HepG2 (cell line): ENCODE data around the gene PRCD. TPM values are rescaled to one million over a fixed set of nuclear protein-coding genes. Genes with fewer than 3 reads are reported as not detected.
A peak's percentile ranks its signal among the peaks of the same experiment; 100 is the strongest.

Experiments
- AHR ChIP-seq: IDR thresholded peaks from 2 replicates; pipeline ENCODE4 v1.6.1; 2018; ENCODE audit warnings: missing genetic modification reagents, missing compliant biosample characterization
- FIP1L1 ChIP-seq: fragments of 200-400 bp; formaldehyde crosslinking; IDR thresholded peaks from 2 replicates; pipeline ENCODE4 v1.6.1; 2018; ENCODE audit warnings: low read depth, mild to moderate bottlenecking, low read length, moderate library complexity, borderline replicate concordance; ENCODE audit not compliant: insufficient read depth
- NONO ChIP-seq, 2 experiments: fragments of 450-650 bp in 1 of 2; sonication (generic) in 1 of 2; formaldehyde crosslinking in 1 of 2; IDR thresholded peaks in 1 of 2; conservative IDR thresholded peaks in 1 of 2; 2 replicates each; pipeline versions ENCODE4 v1.6.1 to v1.8.0; 2017 to 2022; ENCODE audit warnings: mild to moderate bottlenecking in 1 of 2, missing genetic modification reagents in 1 of 2, moderate library complexity in 1 of 2
- PAWR ChIP-seq: sonication (generic); formaldehyde crosslinking; IDR thresholded peaks from 2 replicates; pipeline ENCODE4 v1.4.0; 2020; ENCODE audit warnings: missing genetic modification reagents, mild to moderate bottlenecking, borderline replicate concordance
- ZFAT ChIP-seq: sonication (generic); formaldehyde crosslinking; conservative IDR thresholded peaks from 2 replicates; pipeline ENCODE4 v1.8.1; 2023; ENCODE audit warnings: missing genetic modification reagents, inconsistent platforms
- ZNF326 ChIP-seq: sonication (generic); formaldehyde crosslinking; IDR thresholded peaks from 2 replicates; pipeline ENCODE4 v1.4.0; 2020; ENCODE audit warnings: missing genetic modification reagents, borderline replicate concordance
- ZNF331 ChIP-seq: sonication (generic); formaldehyde crosslinking; IDR thresholded peaks from 2 replicates; pipeline ENCODE4 v1.4.0; 2020; ENCODE audit warnings: missing genetic modification reagents
- ZNF543 ChIP-seq: sonication (generic); formaldehyde crosslinking; IDR thresholded peaks from 2 replicates; pipeline ENCODE4 v1.4.0; 2020; ENCODE audit warnings: mild to moderate bottlenecking, missing genetic modification reagents
- ZNF556 ChIP-seq: sonication (generic); formaldehyde crosslinking; IDR thresholded peaks from 2 replicates; pipeline ENCODE4 v1.4.0; 2020; ENCODE audit warnings: mild to moderate bottlenecking, missing genetic modification reagents, borderline replicate concordance
- ZNF569 ChIP-seq: sonication (generic); formaldehyde crosslinking; IDR thresholded peaks from 2 replicates; pipeline ENCODE4 v1.5.0; 2020; ENCODE audit warnings: mild to moderate bottlenecking, missing genetic modification reagents, moderate library complexity, borderline replicate concordance
- ZNF615 ChIP-seq: sonication (generic); formaldehyde crosslinking; IDR thresholded peaks from 2 replicates; pipeline ENCODE4 v1.5.0; 2020; ENCODE audit warnings: mild to moderate bottlenecking, missing genetic modification reagents, borderline replicate concordance
- polyA plus RNA-seq, 8 experiments: library from polyadenylated mRNA; depleted of rRNA in 3 of 8; stranded (reverse) in 7 of 8; unstranded in 1 of 8; fragments of >200 nt; fragmentation: Illumina TruSeq in 4 of 8; extraction: Trizol in 4 of 8; gene quantifications; 2 replicates each; pipeline versions ENCODE4 v1.2.1 to v1.2.3, GENCODE V29; 2011 to 2016; ENCODE audit warnings: low read depth in 4 of 8, missing spikeins in 1 of 8, mixed read lengths in 1 of 8; ENCODE audit not compliant: insufficient read depth in 1 of 8
- total RNA-seq, 5 experiments: library from RNA; depleted of rRNA; stranded (reverse); fragments of >200 nt; fragmentation: Illumina TruSeq; extraction: Trizol; gene quantifications; 2 replicates each; pipeline ENCODE4 v1.2.3, GENCODE V29; 2016; ENCODE audit warnings: low read depth in 1 of 5
- TF ChIP-seq, protein P1 (sequence below): sonication (generic); formaldehyde crosslinking; IDR thresholded peaks from 2 replicates; pipeline ENCODE4 v1.4.0; 2020; ENCODE audit warnings: mild to moderate bottlenecking, missing genetic modification reagents
- TF ChIP-seq, protein P2 (sequence below): sonication (generic); formaldehyde crosslinking; IDR thresholded peaks from 2 replicates; pipeline ENCODE4 v1.8.0; 2022; ENCODE audit warnings: mild to moderate bottlenecking, missing genetic modification reagents, moderate library complexity
- TF ChIP-seq, protein P3 (sequence below): sonication (generic); formaldehyde crosslinking; IDR thresholded peaks from 2 replicates; pipeline ENCODE4 v1.9.0; 2022; ENCODE audit warnings: low read depth, missing genetic modification reagents
- TF ChIP-seq, protein P4 (sequence below): sonication (generic); formaldehyde crosslinking; IDR thresholded peaks from 2 replicates; pipeline ENCODE4 v1.5.0; 2020; ENCODE audit warnings: missing genetic modification reagents
- TF ChIP-seq, protein P5 (sequence below): sonication (generic); formaldehyde crosslinking; IDR thresholded peaks from 2 replicates; pipeline ENCODE4 v1.8.0; 2022; ENCODE audit warnings: mild to moderate bottlenecking, missing genetic modification reagents, borderline replicate concordance
- TF ChIP-seq, protein P6 (sequence below): sonication (generic); formaldehyde crosslinking; IDR thresholded peaks from 2 replicates; pipeline ENCODE4 v1.8.0; 2022; ENCODE audit warnings: low read depth, missing genetic modification reagents
- TF ChIP-seq, protein P7 (sequence below): sonication (generic); formaldehyde crosslinking; IDR thresholded peaks from 2 replicates; pipeline ENCODE4 v1.4.0; 2020; ENCODE audit warnings: missing genetic modification reagents

The PRCD gene
- total and polyA plus RNA-seq, 2 of the 13 experiments (the other 11 are each of a cell fraction or from before 2014, with no cell fraction given) = 0.51 TPM; not detected in 1

DNA sequence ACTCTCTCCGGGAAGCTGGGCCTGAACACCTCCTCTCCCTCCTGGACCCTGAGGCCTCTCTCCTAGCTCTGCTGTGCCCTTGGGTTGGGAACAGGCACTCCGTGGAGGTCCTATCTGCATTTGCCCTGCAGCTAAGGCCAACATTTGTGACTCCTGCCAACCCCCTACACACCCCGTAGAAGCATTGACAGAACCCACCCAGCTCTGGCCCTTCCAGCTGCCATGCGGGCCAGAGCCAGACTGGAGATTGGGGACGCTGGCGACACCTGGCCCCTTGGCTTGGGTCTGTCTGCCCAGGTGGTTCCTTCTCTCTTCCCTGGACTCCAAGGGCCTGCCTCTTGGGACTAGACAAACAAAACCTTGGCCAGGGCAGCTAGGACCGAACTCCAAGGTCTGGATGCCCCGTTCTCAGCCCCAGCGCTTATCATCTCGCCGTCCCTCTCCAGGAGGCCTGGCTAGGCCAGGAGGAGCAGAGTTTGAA lies 38.0 kb upstream of the PRCD start (continued):
- TF ChIP-seq, protein P1, sequence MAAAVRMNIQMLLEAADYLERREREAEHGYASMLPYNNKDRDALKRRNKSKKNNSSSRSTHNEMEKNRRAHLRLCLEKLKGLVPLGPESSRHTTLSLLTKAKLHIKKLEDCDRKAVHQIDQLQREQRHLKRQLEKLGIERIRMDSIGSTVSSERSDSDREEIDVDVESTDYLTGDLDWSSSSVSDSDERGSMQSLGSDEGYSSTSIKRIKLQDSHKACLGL (CRISPR knock-in tag) = peak; percentile 17; the same call in 1 of the 2 replicates
- TF ChIP-seq ZNF615 = no peak
- TF ChIP-seq FIP1L1 = no peak
- TF ChIP-seq, protein P2, sequence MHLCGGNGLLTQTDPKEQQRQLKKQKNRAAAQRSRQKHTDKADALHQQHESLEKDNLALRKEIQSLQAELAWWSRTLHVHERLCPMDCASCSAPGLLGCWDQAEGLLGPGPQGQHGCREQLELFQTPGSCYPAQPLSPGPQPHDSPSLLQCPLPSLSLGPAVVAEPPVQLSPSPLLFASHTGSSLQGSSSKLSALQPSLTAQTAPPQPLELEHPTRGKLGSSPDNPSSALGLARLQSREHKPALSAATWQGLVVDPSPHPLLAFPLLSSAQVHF = no peak
- TF ChIP-seq, protein P3, sequence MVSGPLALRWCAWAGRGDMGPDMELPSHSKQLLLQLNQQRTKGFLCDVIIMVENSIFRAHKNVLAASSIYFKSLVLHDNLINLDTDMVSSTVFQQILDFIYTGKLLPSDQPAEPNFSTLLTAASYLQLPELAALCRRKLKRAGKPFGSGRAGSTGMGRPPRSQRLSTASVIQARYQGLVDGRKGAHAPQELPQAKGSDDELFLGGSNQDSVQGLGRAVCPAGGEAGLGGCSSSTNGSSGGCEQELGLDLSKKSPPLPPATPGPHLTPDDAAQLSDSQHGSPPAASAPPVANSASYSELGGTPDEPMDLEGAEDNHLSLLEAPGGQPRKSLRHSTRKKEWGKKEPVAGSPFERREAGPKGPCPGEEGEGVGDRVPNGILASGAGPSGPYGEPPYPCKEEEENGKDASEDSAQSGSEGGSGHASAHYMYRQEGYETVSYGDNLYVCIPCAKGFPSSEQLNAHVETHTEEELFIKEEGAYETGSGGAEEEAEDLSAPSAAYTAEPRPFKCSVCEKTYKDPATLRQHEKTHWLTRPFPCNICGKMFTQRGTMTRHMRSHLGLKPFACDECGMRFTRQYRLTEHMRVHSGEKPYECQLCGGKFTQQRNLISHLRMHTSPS (CRISPR knock-in tag) = no peak
- no peak for TF ChIP-seq PAWR (CRISPR knock-in tag)
- TF ChIP-seq ZNF543 (CRISPR knock-in tag) = peak; percentile 70
- TF ChIP-seq ZFAT = no peak
- TF ChIP-seq, protein P4, sequence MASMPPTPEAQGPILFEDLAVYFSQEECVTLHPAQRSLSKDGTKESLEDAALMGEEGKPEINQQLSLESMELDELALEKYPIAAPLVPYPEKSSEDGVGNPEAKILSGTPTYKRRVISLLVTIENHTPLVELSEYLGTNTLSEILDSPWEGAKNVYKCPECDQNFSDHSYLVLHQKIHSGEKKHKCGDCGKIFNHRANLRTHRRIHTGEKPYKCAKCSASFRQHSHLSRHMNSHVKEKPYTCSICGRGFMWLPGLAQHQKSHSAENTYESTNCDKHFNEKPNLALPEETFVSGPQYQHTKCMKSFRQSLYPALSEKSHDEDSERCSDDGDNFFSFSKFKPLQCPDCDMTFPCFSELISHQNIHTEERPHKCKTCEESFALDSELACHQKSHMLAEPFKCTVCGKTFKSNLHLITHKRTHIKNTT (CRISPR knock-in tag) = no peak
- no peak for TF ChIP-seq ZNF326
- TF ChIP-seq ZNF331 = no peak
- TF ChIP-seq, protein P5, sequence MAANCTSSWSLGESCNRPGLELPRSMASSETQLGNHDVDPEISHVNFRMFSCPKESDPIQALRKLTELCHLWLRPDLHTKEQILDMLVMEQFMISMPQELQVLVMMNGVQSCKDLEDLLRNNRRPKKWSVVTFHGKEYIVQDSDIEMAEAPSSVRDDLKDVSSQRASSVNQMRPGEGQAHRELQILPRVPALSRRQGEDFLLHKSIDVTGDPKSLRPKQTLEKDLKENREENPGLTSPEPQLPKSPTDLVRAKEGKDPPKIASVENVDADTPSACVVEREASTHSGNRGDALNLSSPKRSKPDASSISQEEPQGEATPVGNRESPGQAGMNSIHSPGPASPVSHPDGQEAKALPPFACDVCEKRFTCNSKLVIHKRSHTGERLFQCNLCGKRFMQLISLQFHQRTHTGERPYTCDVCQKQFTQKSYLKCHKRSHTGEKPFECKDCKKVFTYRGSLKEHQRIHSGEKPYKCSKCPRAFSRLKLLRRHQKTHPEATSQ = no peak
- no peak for TF ChIP-seq ZNF556
- TF ChIP-seq ZNF569 (CRISPR knock-in tag) = no peak
- TF ChIP-seq, protein P6, sequence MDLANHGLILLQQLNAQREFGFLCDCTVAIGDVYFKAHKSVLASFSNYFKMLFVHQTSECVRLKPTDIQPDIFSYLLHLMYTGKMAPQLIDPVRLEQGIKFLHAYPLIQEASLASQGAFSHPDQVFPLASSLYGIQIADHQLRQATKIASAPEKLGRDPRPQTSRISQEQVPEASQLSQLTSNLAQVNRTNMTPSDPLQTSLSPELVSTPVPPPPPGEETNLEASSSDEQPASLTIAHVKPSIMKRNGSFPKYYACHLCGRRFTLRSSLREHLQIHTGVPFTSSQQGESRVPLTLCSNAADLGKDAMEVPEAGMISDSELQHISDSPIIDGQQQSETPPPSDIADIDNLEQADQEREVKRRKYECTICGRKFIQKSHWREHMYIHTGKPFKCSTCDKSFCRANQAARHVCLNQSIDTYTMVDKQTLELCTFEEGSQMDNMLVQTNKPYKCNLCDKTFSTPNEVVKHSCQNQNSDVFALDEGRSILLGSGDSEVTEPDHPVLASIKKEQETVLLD (CRISPR knock-in tag) = no peak
- TF ChIP-seq AHR = 0 out of 2 replicates have a peak, but pooled peaks have one; percentile 12
- no peak for TF ChIP-seq NONO (IDR thresholded peaks at IDR 0.05)
- TF ChIP-seq NONO (CRISPR knock-in tag; conservative IDR thresholded peaks at IDR 0.05) = no peak
- TF ChIP-seq, protein P7, sequence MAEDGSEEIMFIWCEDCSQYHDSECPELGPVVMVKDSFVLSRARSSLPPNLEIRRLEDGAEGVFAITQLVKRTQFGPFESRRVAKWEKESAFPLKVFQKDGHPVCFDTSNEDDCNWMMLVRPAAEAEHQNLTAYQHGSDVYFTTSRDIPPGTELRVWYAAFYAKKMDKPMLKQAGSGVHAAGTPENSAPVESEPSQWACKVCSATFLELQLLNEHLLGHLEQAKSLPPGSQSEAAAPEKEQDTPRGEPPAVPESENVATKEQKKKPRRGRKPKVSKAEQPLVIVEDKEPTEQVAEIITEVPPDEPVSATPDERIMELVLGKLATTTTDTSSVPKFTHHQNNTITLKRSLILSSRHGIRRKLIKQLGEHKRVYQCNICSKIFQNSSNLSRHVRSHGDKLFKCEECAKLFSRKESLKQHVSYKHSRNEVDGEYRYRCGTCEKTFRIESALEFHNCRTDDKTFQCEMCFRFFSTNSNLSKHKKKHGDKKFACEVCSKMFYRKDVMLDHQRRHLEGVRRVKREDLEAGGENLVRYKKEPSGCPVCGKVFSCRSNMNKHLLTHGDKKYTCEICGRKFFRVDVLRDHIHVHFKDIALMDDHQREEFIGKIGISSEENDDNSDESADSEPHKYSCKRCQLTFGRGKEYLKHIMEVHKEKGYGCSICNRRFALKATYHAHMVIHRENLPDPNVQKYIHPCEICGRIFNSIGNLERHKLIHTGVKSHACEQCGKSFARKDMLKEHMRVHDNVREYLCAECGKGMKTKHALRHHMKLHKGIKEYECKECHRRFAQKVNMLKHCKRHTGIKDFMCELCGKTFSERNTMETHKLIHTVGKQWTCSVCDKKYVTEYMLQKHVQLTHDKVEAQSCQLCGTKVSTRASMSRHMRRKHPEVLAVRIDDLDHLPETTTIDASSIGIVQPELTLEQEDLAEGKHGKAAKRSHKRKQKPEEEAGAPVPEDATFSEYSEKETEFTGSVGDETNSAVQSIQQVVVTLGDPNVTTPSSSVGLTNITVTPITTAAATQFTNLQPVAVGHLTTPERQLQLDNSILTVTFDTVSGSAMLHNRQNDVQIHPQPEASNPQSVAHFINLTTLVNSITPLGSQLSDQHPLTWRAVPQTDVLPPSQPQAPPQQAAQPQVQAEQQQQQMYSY (CRISPR knock-in tag) = no peak
